Activated CD8-positive, alpha-beta T cell treated with anti-CD3 and anti-CD28 coated beads, Interleukin-2, amount 10 ng/mL, durations not matched to agents 7 days and 5 days (primary cell): ENCODE results near the gene CXCR4. TPM values are rescaled to one million over a fixed set of nuclear protein-coding genes. Genes with fewer than 3 reads are reported as not detected.
A peak's percentile ranks its signal among the peaks of the same experiment; 100 is the strongest.

ENCODE experiments used
- ATAC-seq: fragments of 150-1000 bp; cut with Tn5 transposase; one replicate; pipeline ENCODE4 v1.10.0; 2021; ENCODE audit warnings: moderate library complexity
- CTCF ChIA-PET: fragments of 350-600 bp; sonication (Branson Sonifier 250); formaldehyde crosslinking; loops from one replicate; lab custom pipeline; 2021; ENCODE audit warnings: antibody characterized with exemption; lab: Charles Lee
- POLR2A ChIA-PET: fragments of 350-600 bp; sonication (Branson Sonifier 250); formaldehyde crosslinking; loops from one replicate; lab custom pipeline; 2021; ENCODE audit warnings: antibody characterized with exemption; lab: Charles Lee
- DNase-seq: peaks from one replicate; pipeline ENCODE4 v3.0.0-alpha.2; 2020
- H3K27ac Mint-ChIP-seq: one replicate; pipeline ENCODE4 v1.8.0; 2021; ENCODE audit warnings: mild to moderate bottlenecking, mixed read lengths
- H3K27me3 Mint-ChIP-seq: one replicate; pipeline ENCODE4 v1.8.0; 2021; ENCODE audit warnings: low read depth, mixed read lengths
- H3K36me3 Mint-ChIP-seq: one replicate; pipeline ENCODE4 v1.8.0; 2021; ENCODE audit warnings: low read depth, mixed read lengths
- H3K4me1 Mint-ChIP-seq: one replicate; pipeline ENCODE4 v1.8.0; 2021; ENCODE audit warnings: low read depth, mixed read lengths
- H3K4me3 Mint-ChIP-seq: one replicate; pipeline ENCODE4 v1.8.0; 2021; ENCODE audit warnings: mild to moderate bottlenecking, mixed read lengths
- H3K9me3 Mint-ChIP-seq: one replicate; pipeline ENCODE4 v1.8.0; 2022; ENCODE audit warnings: mixed read lengths; ENCODE audit not compliant: insufficient read depth
- total RNA-seq, 2 experiments: library from RNA; stranded (reverse); gene quantifications; one replicate each; pipeline ENCODE4 v1.2.3, GENCODE V29; 2021

CXCR4 gene
- total RNA-seq, 2 experiments from 2014 or later = 219 to 226 TPM

GRCh38 chr2:136122661-136123060 lies 4.7 kb upstream of the CXCR4 start:
- peaks cover 10% of the 10 kb centered on the region for H3K27me3 Mint-ChIP-seq
- H3K4me3 Mint-ChIP-seq = no peak overlapping the region
- peaks cover 69% of the 10 kb centered on the region for H3K4me1 Mint-ChIP-seq
- ChIA-PET CTCF (interaction anchor here (1.1 to 1.6 kb wide), 3 partner anchors 10 to 262 kb away, joined by 3 to 4 read pairs (median 3); no protein-coding TSS in a partner anchor), POLR2A (interaction anchor here (0.6 to 4.0 kb wide), 2 partner anchors 11 to 114 kb away, joined by 4 to 13 read pairs; no protein-coding TSS in a partner anchor)
- H3K9me3 Mint-ChIP-seq = no peaks in the 10 kb centered on the region
- peaks cover 3% of the 10 kb centered on the region for H3K36me3 Mint-ChIP-seq
- no peak for DNase-seq
- no peak for ATAC-seq
- no peak overlapping the region for H3K27ac Mint-ChIP-seq

GRCh38 chr2:136121204-136121910 lies 3.4 kb upstream of the CXCR4 start:
- H3K27ac Mint-ChIP-seq = no peak overlapping the region
- H3K4me1 Mint-ChIP-seq = peaks cover 56% of the 10 kb centered on the region
- CTCF ChIA-PET = interaction anchor here (0.6 kb wide), 1 partner anchor 206 kb away, joined by 3 read pairs; no protein-coding TSS in a partner anchor
- no peaks in the 10 kb centered on the region for H3K9me3 Mint-ChIP-seq
- ATAC-seq (no peak), DNase-seq (no peak)
- H3K36me3 Mint-ChIP-seq = peaks cover 12% of the 10 kb centered on the region
- peaks cover 6% of the 10 kb centered on the region for H3K27me3 Mint-ChIP-seq
- POLR2A ChIA-PET = no interaction called here
- no peak overlapping the region for H3K4me3 Mint-ChIP-seq

DNA sequence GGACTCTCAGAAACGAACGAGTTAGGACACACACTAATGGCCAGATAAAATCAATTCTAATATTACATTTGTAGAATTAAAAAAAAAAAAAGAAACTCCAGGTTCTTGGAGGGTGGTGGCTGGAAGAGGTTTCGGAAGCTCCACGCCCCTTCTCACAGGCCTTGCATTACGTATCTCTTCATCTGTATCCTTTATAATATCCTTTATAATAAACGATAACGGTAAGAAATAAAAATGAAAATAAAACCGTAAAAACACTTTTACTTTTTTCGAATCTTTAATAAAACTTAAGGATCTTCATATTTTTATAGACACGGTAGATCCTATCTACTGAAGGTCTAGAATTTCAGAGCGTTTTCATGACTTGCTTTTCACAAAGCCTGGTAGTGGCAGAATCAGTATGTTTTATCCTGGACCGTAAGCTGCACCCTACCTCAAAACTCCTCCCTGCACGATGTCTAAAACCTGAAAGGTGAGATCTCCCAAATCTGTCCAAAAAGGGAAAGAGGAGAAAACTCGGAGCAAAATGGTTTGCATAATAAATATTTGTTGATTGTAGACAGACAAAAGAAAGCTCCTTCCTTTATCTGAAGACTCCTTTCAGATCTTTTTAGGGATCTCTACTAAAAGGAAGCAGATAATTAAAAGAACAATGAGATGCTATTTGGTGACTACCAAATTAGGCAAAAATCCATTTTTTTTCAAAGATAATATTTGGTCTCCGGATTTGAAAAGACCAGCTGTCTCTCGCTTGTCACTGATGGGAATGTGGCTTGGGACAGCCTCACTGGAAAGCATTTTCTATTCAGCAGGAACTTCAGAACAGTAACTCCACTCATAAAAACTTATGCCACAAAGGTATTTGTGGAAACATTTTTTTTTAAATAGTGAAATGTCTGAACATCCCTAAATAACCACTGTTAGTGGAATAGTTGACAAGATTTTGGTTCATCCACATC lies 2.0 kb upstream of the CXCR4 start:
- POLR2A ChIA-PET = interaction anchor here (1.1 to 2.7 kb wide), 8 partner anchors 9 to 136 kb away, joined by 3 to 56 read pairs (median 17); partner anchors contain the start of gene DARS1
- DNase-seq (no peak), ATAC-seq (no peak)
- CTCF ChIA-PET = interaction anchor here (0.9 to 2.7 kb wide), 9 partner anchors 11 to 262 kb away, joined by 3 to 14 read pairs (median 4); no protein-coding TSS in a partner anchor
- Mint-ChIP-seq H3K36me3 (peaks cover 26% of the 10 kb centered on the region), H3K9me3 (no peaks in the 10 kb centered on the region), H3K4me3 (peak overlapping the region; percentile 98), H3K27ac (peak overlapping the region; percentile 98), H3K27me3 (peaks cover 6% of the 10 kb centered on the region), H3K4me1 (peaks cover 51% of the 10 kb centered on the region)

- peak overlapping the region; percentile 98 for H3K4me3 Mint-ChIP-seq
- H3K4me1 Mint-ChIP-seq = peaks cover 50% of the 10 kb centered on the region
- DNase-seq (peak; percentile 94), ATAC-seq (peak; percentile 62)
- peak overlapping the region; percentile 98 for H3K27ac Mint-ChIP-seq
- no peaks in the 10 kb centered on the region for H3K9me3 Mint-ChIP-seq
- CTCF ChIA-PET = interaction anchor here (0.9 to 2.7 kb wide), 7 partner anchors 12 to 263 kb away, joined by 3 to 14 read pairs (median 5); no protein-coding TSS in a partner anchor
- H3K36me3 Mint-ChIP-seq = peaks cover 34% of the 10 kb centered on the region
- H3K27me3 Mint-ChIP-seq = peaks cover 6% of the 10 kb centered on the region
- POLR2A ChIA-PET = interaction anchor here (1.0 to 2.7 kb wide), 15 partner anchors 10 to 265 kb away, joined by 3 to 56 read pairs (median 6); partner anchors contain the start of gene DARS1
Measured at GRCh38 chr2:136118819-136119716, 1.1 kb upstream of the CXCR4 start.

- DNase-seq = peak; percentile 72
- CTCF ChIA-PET = interaction anchor here (0.7 to 1.3 kb wide), 4 partner anchors 19 to 203 kb away, joined by 3 to 6 read pairs (median 4); no protein-coding TSS in a partner anchor
- ATAC-seq = peak; percentile 17
- Mint-ChIP-seq H3K27ac (peak overlapping the region; percentile 98), H3K27me3 (peaks cover 6% of the 10 kb centered on the region), H3K4me1 (peaks cover 52% of the 10 kb centered on the region), H3K4me3 (peak overlapping the region; percentile 98), H3K9me3 (no peaks in the 10 kb centered on the region), H3K36me3 (peaks cover 50% of the 10 kb centered on the region)
- POLR2A ChIA-PET = interaction anchor here (0.5 to 1.8 kb wide), 25 partner anchors 8 to 264 kb away, joined by 3 to 47 read pairs (median 4); no protein-coding TSS in a partner anchor
Measured at GRCh38 chr2:136117391-136117841, 533 bp downstream of the CXCR4 start.

DNA sequence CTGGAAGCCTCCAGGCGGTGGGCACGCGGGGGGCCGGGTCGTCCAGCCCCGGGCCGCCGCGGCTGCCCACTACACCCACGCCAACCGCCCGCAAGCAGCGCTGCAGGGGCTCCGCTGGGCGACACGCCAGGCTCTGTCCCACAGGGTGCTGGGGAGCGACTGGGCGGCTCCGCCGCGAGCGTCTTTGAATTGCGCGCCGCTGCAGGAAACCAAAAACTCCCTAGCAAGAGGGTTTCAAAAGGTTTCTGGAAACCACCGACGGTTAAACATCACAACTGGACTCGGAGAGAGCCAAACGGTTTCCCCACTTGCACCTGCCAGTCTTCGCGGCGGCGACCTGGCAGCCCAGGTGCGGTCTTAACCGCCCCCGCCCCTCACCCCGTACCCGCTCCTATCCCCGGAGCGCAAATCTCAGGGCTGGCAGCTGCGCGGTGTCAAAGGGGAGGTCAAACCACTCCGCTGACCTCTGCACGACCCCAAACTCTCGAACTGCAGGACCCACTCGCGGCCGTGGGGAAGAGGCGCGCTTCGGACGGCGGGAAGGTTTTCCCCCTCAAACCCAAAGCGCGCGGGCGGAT lies 1.0 kb downstream of the CXCR4 start:
- POLR2A ChIA-PET = interaction anchor here (0.5 to 1.8 kb wide), 26 partner anchors 8 to 264 kb away, joined by 3 to 47 read pairs (median 4); no protein-coding TSS in a partner anchor
- Mint-ChIP-seq H3K9me3 (no peaks in the 10 kb centered on the region), H3K4me1 (peaks cover 51% of the 10 kb centered on the region), H3K27me3 (peaks cover 6% of the 10 kb centered on the region), H3K27ac (peak overlapping the region; percentile 98), H3K4me3 (peak overlapping the region; percentile 98), H3K36me3 (peaks cover 53% of the 10 kb centered on the region)
- ATAC-seq = peak; percentile 38
- CTCF ChIA-PET = interaction anchor here (0.7 to 1.3 kb wide), 4 partner anchors 19 to 202 kb away, joined by 3 to 6 read pairs (median 4); no protein-coding TSS in a partner anchor
- peak; percentile 75 for DNase-seq

- POLR2A ChIA-PET = interaction anchor here (0.8 to 1.8 kb wide), 14 partner anchors 14 to 265 kb away, joined by 3 to 47 read pairs (median 6); no protein-coding TSS in a partner anchor
- H3K9me3 Mint-ChIP-seq = no peaks in the 10 kb centered on the region
- H3K27me3 Mint-ChIP-seq = peaks cover 6% of the 10 kb centered on the region
- peaks cover 55% of the 10 kb centered on the region for H3K36me3 Mint-ChIP-seq
- H3K4me3 Mint-ChIP-seq = peak overlapping the region; percentile 98
- ATAC-seq (peak; percentile 12), DNase-seq (peak; percentile 86)
- H3K27ac Mint-ChIP-seq = peak overlapping the region; percentile 80
- H3K4me1 Mint-ChIP-seq = peaks cover 49% of the 10 kb centered on the region
- CTCF ChIA-PET = interaction anchor here (1.2 to 1.3 kb wide), 2 partner anchors 60 to 202 kb away, joined by 5 to 6 read pairs; no protein-coding TSS in a partner anchor
Measured at GRCh38 chr2:136116151-136116812, 1.7 kb downstream of the CXCR4 start.

- Mint-ChIP-seq H3K4me3 (peak overlapping the region; percentile 98), H3K27ac (peak overlapping the region; percentile 80), H3K4me1 (peaks cover 42% of the 10 kb centered on the region), H3K9me3 (no peaks in the 10 kb centered on the region), H3K36me3 (peaks cover 55% of the 10 kb centered on the region), H3K27me3 (no peaks in the 10 kb centered on the region)
- ATAC-seq = no peak
- POLR2A ChIA-PET = interaction anchor here (1.1 to 1.2 kb wide), 4 partner anchors 17 to 131 kb away, joined by 3 to 8 read pairs (median 4); no protein-coding TSS in a partner anchor
- no peak for DNase-seq
- CTCF ChIA-PET = interaction anchor here (1.1 to 1.2 kb wide), 3 partner anchors 56 to 202 kb away, joined by 3 to 5 read pairs (median 5); no protein-coding TSS in a partner anchor
Measured at GRCh38 chr2:136115183-136115761, 2.7 kb downstream of the CXCR4 start.

GRCh38 chr2:136114382-136114781 lies 3.6 kb downstream of the CXCR4 start:
- H3K27me3 Mint-ChIP-seq = no peaks in the 10 kb centered on the region
- ATAC-seq (no peak), DNase-seq (no peak)
- ChIA-PET CTCF (interaction anchor here (1.1 to 1.2 kb wide), 3 partner anchors 55 to 201 kb away, joined by 3 to 5 read pairs (median 5); no protein-coding TSS in a partner anchor), POLR2A (interaction anchor here (1.1 to 1.2 kb wide), 4 partner anchors 16 to 130 kb away, joined by 3 to 8 read pairs (median 4); no protein-coding TSS in a partner anchor)
- H3K9me3 Mint-ChIP-seq = no peaks in the 10 kb centered on the region
- H3K4me3 Mint-ChIP-seq = peak overlapping the region; percentile 98
- H3K27ac Mint-ChIP-seq = peak overlapping the region; percentile 32
- H3K4me1 Mint-ChIP-seq = peaks cover 36% of the 10 kb centered on the region
- peaks cover 55% of the 10 kb centered on the region for H3K36me3 Mint-ChIP-seq
